Measurements from ENCODE around the gene ADIPOR2. TPM values are rescaled to one million over a fixed set of nuclear protein-coding genes. Genes with fewer than 3 reads are reported as not detected.

ADIPOR2 gene
- total RNA-seq, 2 experiments from 2014 or later = 24.7 to 51.1 TPM

GRCh38 chr12:1646569-1647284, 44.1 kb upstream of the ADIPOR2 start:
- Histone ChIP-seq H3K27ac (ENCODE audit: low read depth, low read length, poor library complexity, severe bottlenecking) (no peak overlapping the region), H3K4me1 (ENCODE audit: insufficient read depth, low read length, poor library complexity, severe bottlenecking) (no peaks in the 10 kb centered on the region), H3K4me3 (ENCODE audit: low read depth, low read length, poor library complexity, severe bottlenecking) (no peak overlapping the region), H2AFZ (ENCODE audit: low read length) (no peak overlapping the region), H3K79me2 (ENCODE audit: insufficient read depth, low read depth, low read length) (no peaks in the 10 kb centered on the region), H3K9me2 (ENCODE audit: insufficient read depth, low read length) (no peaks in the 10 kb centered on the region), H3K9me3 (ENCODE audit: low read length) (no peaks in the 10 kb centered on the region), H3K36me3 (ENCODE audit: insufficient read depth, low read length) (no peaks in the 10 kb centered on the region), H3K4me2 (ENCODE audit: low read length) (no peak overlapping the region), H4K20me1 (ENCODE audit: insufficient read depth, low read length) (no peaks in the 10 kb centered on the region)
- TF ChIP-seq CTCF (conservative IDR thresholded peaks at IDR 0.05; ENCODE audit: low read length) = no peak
- no peak for TF ChIP-seq EZH2phosphoT487 (IDR thresholded peaks at IDR 0.05; ENCODE audit: borderline replicate concordance, low read depth, low read length)
- BruUV-seq (replicated peaks) = no TSS peak
- POLR2A ChIA-PET = interaction anchor here (1.0 kb wide), 1 partner anchor 41 kb away, joined by 3 read pairs; no protein-coding TSS in a partner anchor
- CTCF ChIA-PET (ENCODE audit: unreplicated experiment) = no interaction called here
- no peak for DNase-seq (ENCODE audit: low spot score)
- intact Hi-C loops (cut with micrococcal nuclease; ENCODE audit: unreplicated experiment) = no loop called here

GRCh38 chr12:1647285-1647669, 43.6 kb upstream of the ADIPOR2 start:
- POLR2A ChIA-PET = no interaction called here
- no peak overlapping the region for H3K4me2 ChIP-seq (ENCODE audit: low read length)
- no TSS peak for BruUV-seq (replicated peaks)

More at GRCh38 chr12:1647285-1647669, 43.6 kb upstream of the ADIPOR2 start:
- TF ChIP-seq EZH2phosphoT487 (IDR thresholded peaks at IDR 0.05; ENCODE audit: borderline replicate concordance, low read depth, low read length) (no peak), CTCF (conservative IDR thresholded peaks at IDR 0.05; ENCODE audit: low read length) (no peak)
- Histone ChIP-seq H3K4me1 (ENCODE audit: insufficient read depth, low read length, poor library complexity, severe bottlenecking) (no peaks in the 10 kb centered on the region), H3K9me3 (ENCODE audit: low read length) (no peaks in the 10 kb centered on the region), H4K20me1 (ENCODE audit: insufficient read depth, low read length) (no peaks in the 10 kb centered on the region), H3K9me2 (ENCODE audit: insufficient read depth, low read length) (no peaks in the 10 kb centered on the region), H2AFZ (ENCODE audit: low read length) (no peak overlapping the region), H3K36me3 (ENCODE audit: insufficient read depth, low read length) (no peaks in the 10 kb centered on the region), H3K4me3 (ENCODE audit: low read depth, low read length, poor library complexity, severe bottlenecking) (no peak overlapping the region), H3K79me2 (ENCODE audit: insufficient read depth, low read depth, low read length) (no peaks in the 10 kb centered on the region), H3K27ac (ENCODE audit: low read depth, low read length, poor library complexity, severe bottlenecking) (no peak overlapping the region)
- CTCF ChIA-PET (ENCODE audit: unreplicated experiment) = no interaction called here
- DNase-seq (ENCODE audit: low spot score) = no peak
- intact Hi-C loops (cut with micrococcal nuclease; ENCODE audit: unreplicated experiment) = no loop called here
